ENCODE results near the gene PIF1.

Gene PIF1

GRCh38 chr15:64857421-64857820, 32.0 kb upstream of the PIF1 start:
- peak; percentile 47 for DNase-seq
- TF ChIP-seq, protein P1, sequence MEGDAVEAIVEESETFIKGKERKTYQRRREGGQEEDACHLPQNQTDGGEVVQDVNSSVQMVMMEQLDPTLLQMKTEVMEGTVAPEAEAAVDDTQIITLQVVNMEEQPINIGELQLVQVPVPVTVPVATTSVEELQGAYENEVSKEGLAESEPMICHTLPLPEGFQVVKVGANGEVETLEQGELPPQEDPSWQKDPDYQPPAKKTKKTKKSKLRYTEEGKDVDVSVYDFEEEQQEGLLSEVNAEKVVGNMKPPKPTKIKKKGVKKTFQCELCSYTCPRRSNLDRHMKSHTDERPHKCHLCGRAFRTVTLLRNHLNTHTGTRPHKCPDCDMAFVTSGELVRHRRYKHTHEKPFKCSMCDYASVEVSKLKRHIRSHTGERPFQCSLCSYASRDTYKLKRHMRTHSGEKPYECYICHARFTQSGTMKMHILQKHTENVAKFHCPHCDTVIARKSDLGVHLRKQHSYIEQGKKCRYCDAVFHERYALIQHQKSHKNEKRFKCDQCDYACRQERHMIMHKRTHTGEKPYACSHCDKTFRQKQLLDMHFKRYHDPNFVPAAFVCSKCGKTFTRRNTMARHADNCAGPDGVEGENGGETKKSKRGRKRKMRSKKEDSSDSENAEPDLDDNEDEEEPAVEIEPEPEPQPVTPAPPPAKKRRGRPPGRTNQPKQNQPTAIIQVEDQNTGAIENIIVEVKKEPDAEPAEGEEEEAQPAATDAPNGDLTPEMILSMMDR (IDR thresholded peaks at IDR 0.05; ENCODE audit: low read depth, low read length, missing control alignments), result no peak
- Histone ChIP-seq H3K36me3 (replicated peaks) (peaks cover 40% of the 10 kb centered on the region), H3K27me3 (replicated peaks) (no peaks in the 10 kb centered on the region), H3K27ac (peak overlapping the region; percentile 23), H3K4me3 (ENCODE audit: low read depth, low read length) (no peak overlapping the region)
- in situ Hi-C loops (cut with HindIII; ENCODE audit: low pct_ligation_motif_present, low sequenced_read_pairs), result no loop called here

- Histone ChIP-seq H3K36me3 (replicated peaks) (peaks cover 37% of the 10 kb centered on the region), H3K4me3 (ENCODE audit: low read depth, low read length) (no peak overlapping the region), H3K27me3 (replicated peaks) (no peaks in the 10 kb centered on the region), H3K27ac (peak overlapping the region; percentile 23)
- TF ChIP-seq, protein P1 (IDR thresholded peaks at IDR 0.05; ENCODE audit: low read depth, low read length, missing control alignments), result no peak
- in situ Hi-C loops (cut with HindIII; ENCODE audit: low pct_ligation_motif_present, low sequenced_read_pairs), result no loop called here
- DNase-seq, result no peak
These were observed 31.1 kb upstream of the PIF1 start for GRCh38 chr15:64856429-64857145.

- Histone ChIP-seq H3K4me3 (ENCODE audit: low read depth, low read length) (no peak overlapping the region), H3K36me3 (replicated peaks) (peaks cover 33% of the 10 kb centered on the region), H3K27me3 (replicated peaks) (no peaks in the 10 kb centered on the region), H3K27ac (no peak overlapping the region)
- in situ Hi-C loops (cut with HindIII; ENCODE audit: low pct_ligation_motif_present, low sequenced_read_pairs), result no loop called here
- no peak for DNase-seq
- TF ChIP-seq, protein P1 (IDR thresholded peaks at IDR 0.05; ENCODE audit: low read depth, low read length, missing control alignments), result no peak
These were observed 29.9 kb upstream of the PIF1 start for GRCh38 chr15:64855205-64855975.

GRCh38 chr15:64854526-64854925, 29.1 kb upstream of the PIF1 start:
- Histone ChIP-seq H3K36me3 (replicated peaks) (peaks cover 33% of the 10 kb centered on the region), H3K27me3 (replicated peaks) (no peaks in the 10 kb centered on the region), H3K4me3 (ENCODE audit: low read depth, low read length) (no peak overlapping the region), H3K27ac (no peak overlapping the region)
- DNase-seq, result no peak
- TF ChIP-seq, protein P1 (IDR thresholded peaks at IDR 0.05; ENCODE audit: low read depth, low read length, missing control alignments), result no peak
- in situ Hi-C loops (cut with HindIII; ENCODE audit: low pct_ligation_motif_present, low sequenced_read_pairs), result no loop called here

- Histone ChIP-seq H3K36me3 (replicated peaks) (peaks cover 34% of the 10 kb centered on the region), H3K27ac (no peak overlapping the region), H3K27me3 (replicated peaks) (no peaks in the 10 kb centered on the region), H3K4me3 (ENCODE audit: low read depth, low read length) (no peak overlapping the region)
- TF ChIP-seq, protein P1 (IDR thresholded peaks at IDR 0.05; ENCODE audit: low read depth, low read length, missing control alignments), result no peak
- in situ Hi-C loops (cut with HindIII; ENCODE audit: low pct_ligation_motif_present, low sequenced_read_pairs), result no loop called here
- no peak for DNase-seq
These were observed 28.6 kb upstream of the PIF1 start for GRCh38 chr15:64854041-64854440.
